Measurements from ENCODE around the gene RGS16.

Gene RGS16

GRCh38 chr1:182604175-182605164, at the start of gene RGS16:
Gene RGS16 (minus strand): TSS chr1:182604389. CDS start chr1:182604259, 130 bp downstream.
- Mint-ChIP-seq H3K27ac (peak within 1 kb of the TSS; percentile 66), H3K9me3 (no peaks in the 10 kb centered on the region), H3K4me3 (peak within 1 kb of the TSS; percentile 86), H3K27me3 (peaks cover 2% of the 10 kb centered on the region), H3K36me3 (peaks cover 4% of the 10 kb centered on the region), H3K4me1 (peaks cover 19% of the 10 kb centered on the region)
- ATAC-seq (ENCODE audit: low read depth) (peak; percentile 95), DNase-seq (ENCODE audit: low spot score in 2 of 2) (peak; percentile 79 to 81)

GRCh38 chr1:182653986-182654385, 49.8 kb upstream of the RGS16 start:
- ATAC-seq (ENCODE audit: low read depth) (no peak), DNase-seq (ENCODE audit: low spot score in 2 of 2) (no peak)
- Mint-ChIP-seq H3K4me3 (no peak overlapping the region), H3K4me1 (peaks cover 5% of the 10 kb centered on the region), H3K27ac (no peak overlapping the region), H3K36me3 (no peaks in the 10 kb centered on the region), H3K27me3 (peaks cover 3% of the 10 kb centered on the region), H3K9me3 (no peaks in the 10 kb centered on the region)

DNA sequence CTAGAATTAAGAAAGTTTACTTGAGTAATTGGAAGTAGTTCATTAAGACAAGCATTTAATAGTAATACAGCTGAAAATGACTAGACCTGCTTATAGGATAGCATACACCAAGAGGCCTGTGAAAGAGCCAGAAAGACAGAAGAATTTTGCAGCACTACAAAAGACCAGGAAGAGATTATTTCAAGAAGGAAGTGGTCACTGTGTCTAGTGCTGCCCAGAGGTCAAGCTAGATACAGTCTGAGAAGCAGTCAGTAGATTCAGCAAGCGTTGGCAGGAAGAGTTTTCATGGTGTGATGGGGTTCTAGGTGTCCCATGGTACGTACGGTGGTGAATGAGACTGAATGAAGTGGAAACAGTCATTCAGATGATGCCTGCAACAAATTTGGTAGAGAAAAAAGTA, 48.7 kb upstream of the RGS16 start:
- peaks cover 4% of the 10 kb centered on the region for H3K27me3 Mint-ChIP-seq
- no peaks in the 10 kb centered on the region for H3K9me3 Mint-ChIP-seq
- no peak overlapping the region for H3K27ac Mint-ChIP-seq
- no peak for DNase-seq (ENCODE audit: low spot score in 2 of 2)
- no peak for ATAC-seq (ENCODE audit: low read depth)
- H3K4me3 Mint-ChIP-seq: no peak overlapping the region
- H3K36me3 Mint-ChIP-seq: no peaks in the 10 kb centered on the region
- H3K4me1 Mint-ChIP-seq: peaks cover 5% of the 10 kb centered on the region

- DNase-seq (ENCODE audit: low spot score in 2 of 2) (no peak), ATAC-seq (ENCODE audit: low read depth) (no peak)
- no peaks in the 10 kb centered on the region for H3K9me3 Mint-ChIP-seq
- no peak overlapping the region for H3K4me3 Mint-ChIP-seq
- no peak overlapping the region for H3K27ac Mint-ChIP-seq
- no peaks in the 10 kb centered on the region for H3K36me3 Mint-ChIP-seq
- H3K27me3 Mint-ChIP-seq: peaks cover 1% of the 10 kb centered on the region
- peaks cover 5% of the 10 kb centered on the region for H3K4me1 Mint-ChIP-seq
Measured at GRCh38 chr1:182651339-182651724, 47.1 kb upstream of the RGS16 start.

DNA sequence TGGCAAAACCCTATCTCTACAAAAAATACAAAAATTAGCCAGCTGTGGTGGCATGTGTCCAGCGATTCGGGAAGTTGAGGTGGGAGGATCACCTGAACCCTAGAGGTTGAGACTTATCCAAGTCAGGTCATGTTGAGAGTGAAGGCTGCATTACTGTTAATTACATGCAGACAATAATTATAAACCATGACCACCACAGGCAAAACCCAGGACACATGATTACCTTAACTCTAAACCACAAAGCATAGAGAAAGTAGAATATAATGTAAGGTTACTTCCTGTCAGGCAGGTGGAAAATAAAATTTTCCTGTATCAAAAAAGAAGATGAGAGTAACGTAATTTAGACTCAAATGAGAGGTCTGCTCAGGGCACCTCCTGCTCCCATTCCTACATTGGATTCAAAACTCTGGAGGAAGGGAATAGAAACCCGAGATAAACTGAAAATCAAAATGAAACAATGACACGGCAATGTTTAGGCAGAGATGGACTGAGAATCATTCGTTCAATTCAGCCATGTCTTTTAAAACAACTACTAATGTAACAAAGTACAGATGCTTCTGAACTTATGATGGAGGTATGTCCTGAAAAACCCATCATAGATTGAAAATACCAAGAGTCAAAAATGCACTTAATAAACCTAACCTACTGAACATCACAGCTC, 46.6 kb upstream of the RGS16 start:
- Mint-ChIP-seq H3K27ac (no peak overlapping the region), H3K9me3 (no peaks in the 10 kb centered on the region), H3K36me3 (no peaks in the 10 kb centered on the region), H3K27me3 (peaks cover 1% of the 10 kb centered on the region), H3K4me3 (no peak overlapping the region), H3K4me1 (peaks cover 5% of the 10 kb centered on the region)
- no peak for DNase-seq (ENCODE audit: low spot score in 2 of 2)
- peak; percentile 47 for ATAC-seq (ENCODE audit: low read depth)

DNA sequence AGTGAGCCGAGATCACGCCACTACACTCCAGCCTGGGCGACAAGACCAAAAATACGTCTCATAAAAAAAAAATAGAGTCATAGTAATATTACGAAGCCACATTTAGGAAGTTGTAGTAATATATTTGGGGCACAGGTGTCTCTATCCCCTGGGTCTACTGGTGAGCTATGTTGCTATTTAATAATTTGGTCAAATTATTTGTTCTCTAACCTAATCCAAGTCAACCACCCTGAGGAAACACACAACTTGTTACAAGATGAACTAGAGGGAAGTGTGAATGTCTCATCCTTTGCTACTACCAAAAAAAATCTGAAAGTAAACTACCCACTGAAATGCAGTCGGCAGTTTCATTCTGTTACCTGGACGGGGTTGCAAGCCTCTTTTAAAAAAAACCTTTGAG, 44.9 kb upstream of the RGS16 start:
- no peak overlapping the region for H3K4me3 Mint-ChIP-seq
- H3K27me3 Mint-ChIP-seq: peaks cover 1% of the 10 kb centered on the region
- H3K36me3 Mint-ChIP-seq: no peaks in the 10 kb centered on the region
- no peak overlapping the region for H3K27ac Mint-ChIP-seq
- H3K9me3 Mint-ChIP-seq: no peaks in the 10 kb centered on the region
- peaks cover 12% of the 10 kb centered on the region for H3K4me1 Mint-ChIP-seq
- DNase-seq (ENCODE audit: low spot score in 2 of 2) (no peak), ATAC-seq (ENCODE audit: low read depth) (peak; percentile 41)

GRCh38 chr1:182646739-182647138, 42.5 kb upstream of the RGS16 start:
- H3K27me3 Mint-ChIP-seq: peaks cover 3% of the 10 kb centered on the region
- no peak overlapping the region for H3K4me3 Mint-ChIP-seq
- H3K27ac Mint-ChIP-seq: no peak overlapping the region
- no peak for DNase-seq (ENCODE audit: low spot score in 2 of 2)
- peaks cover 12% of the 10 kb centered on the region for H3K4me1 Mint-ChIP-seq
- ATAC-seq (ENCODE audit: low read depth): no peak
- H3K9me3 Mint-ChIP-seq: no peaks in the 10 kb centered on the region
- H3K36me3 Mint-ChIP-seq: no peaks in the 10 kb centered on the region

- Mint-ChIP-seq H3K27me3 (peaks cover 3% of the 10 kb centered on the region), H3K4me3 (no peak overlapping the region), H3K4me1 (peaks cover 7% of the 10 kb centered on the region), H3K36me3 (no peaks in the 10 kb centered on the region), H3K9me3 (no peaks in the 10 kb centered on the region), H3K27ac (no peak overlapping the region)
- ATAC-seq (ENCODE audit: low read depth) (peak; percentile 93), DNase-seq (ENCODE audit: low spot score in 2 of 2) (no peak)
Measured at GRCh38 chr1:182644886-182645285, 40.7 kb upstream of the RGS16 start.

DNA sequence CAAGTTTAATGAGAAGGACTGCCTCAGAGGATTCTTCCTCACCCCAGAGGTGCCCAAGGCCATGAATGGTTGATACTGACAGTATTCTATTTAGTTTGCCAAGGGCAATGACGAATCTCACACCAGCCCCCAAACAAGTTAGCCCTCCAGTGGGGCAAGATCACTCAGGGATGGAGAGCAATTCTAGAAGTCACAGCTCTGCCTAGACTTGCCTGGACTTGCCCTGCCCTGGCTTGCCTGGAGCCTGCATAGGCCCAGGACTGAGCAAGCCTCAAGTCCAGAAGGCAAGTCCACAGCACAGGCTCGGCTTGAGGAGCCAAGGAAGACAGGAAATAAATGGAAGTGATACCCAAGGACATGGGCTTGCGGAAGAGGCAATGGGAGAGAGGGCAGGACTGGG, 39.5 kb upstream of the RGS16 start:
- H3K4me3 Mint-ChIP-seq: no peak overlapping the region
- DNase-seq (ENCODE audit: low spot score in 2 of 2) (no peak), ATAC-seq (ENCODE audit: low read depth) (no peak)
- H3K9me3 Mint-ChIP-seq: no peaks in the 10 kb centered on the region
- no peaks in the 10 kb centered on the region for H3K36me3 Mint-ChIP-seq
- peaks cover 3% of the 10 kb centered on the region for H3K27me3 Mint-ChIP-seq
- peaks cover 7% of the 10 kb centered on the region for H3K4me1 Mint-ChIP-seq
- no peak overlapping the region for H3K27ac Mint-ChIP-seq

DNA sequence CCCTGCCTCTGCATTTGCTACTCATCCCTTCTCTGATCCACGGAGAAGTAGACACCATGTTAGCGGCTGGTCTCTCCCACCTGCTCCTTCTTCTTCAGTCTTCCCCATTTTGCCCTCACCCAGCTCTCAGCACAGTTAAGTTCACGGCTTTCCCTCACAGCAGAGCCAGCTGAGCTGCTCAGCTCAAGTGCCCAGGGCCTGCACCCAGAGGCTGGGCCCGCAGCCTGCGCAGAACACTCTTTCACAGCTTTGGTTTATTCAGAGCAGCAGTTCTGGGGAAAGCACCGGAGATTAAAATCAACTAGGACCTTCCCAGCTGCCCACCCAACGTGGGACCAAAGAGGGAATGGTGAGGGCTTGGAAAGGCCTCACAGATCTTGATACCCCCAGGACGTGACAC, 38.3 kb upstream of the RGS16 start:
- H3K27me3 Mint-ChIP-seq: peaks cover 4% of the 10 kb centered on the region

GRCh38 chr1:182641561-182641960, 37.4 kb upstream of the RGS16 start:
- Mint-ChIP-seq H3K9me3 (no peaks in the 10 kb centered on the region), H3K36me3 (no peaks in the 10 kb centered on the region), H3K4me1 (peaks cover 7% of the 10 kb centered on the region), H3K27ac (no peak overlapping the region), H3K4me3 (no peak overlapping the region), H3K27me3 (peaks cover 7% of the 10 kb centered on the region)
- ATAC-seq (ENCODE audit: low read depth): no peak
- no peak for DNase-seq (ENCODE audit: low spot score in 2 of 2)

More for the DNA sequence above, 38.3 kb upstream of the RGS16 start:
- no peak overlapping the region for H3K4me3 Mint-ChIP-seq
- DNase-seq (ENCODE audit: low spot score in 2 of 2): no peak
- H3K9me3 Mint-ChIP-seq: no peaks in the 10 kb centered on the region
- no peak for ATAC-seq (ENCODE audit: low read depth)
- no peak overlapping the region for H3K27ac Mint-ChIP-seq
- H3K4me1 Mint-ChIP-seq: peaks cover 7% of the 10 kb centered on the region
- H3K36me3 Mint-ChIP-seq: no peaks in the 10 kb centered on the region

DNA sequence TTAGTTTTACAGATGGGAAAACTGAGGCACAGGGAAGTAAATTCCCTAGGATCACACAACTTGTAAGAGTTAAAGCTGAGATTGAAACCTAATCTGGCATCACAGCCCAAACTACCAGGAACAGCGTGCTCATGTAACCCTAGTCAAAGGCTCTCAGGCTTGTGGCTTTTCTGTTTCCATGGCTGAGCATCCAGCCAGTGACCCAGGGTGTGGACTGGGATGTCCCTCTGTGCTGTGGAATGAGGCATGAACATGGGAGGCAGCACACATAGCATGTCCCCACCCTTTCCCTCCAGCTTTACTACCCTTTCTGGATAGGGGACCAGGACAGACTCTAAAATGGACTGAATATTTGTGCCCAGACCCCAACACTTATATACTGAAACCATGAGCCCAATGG, 35.1 kb upstream of the RGS16 start:
- H3K4me1 Mint-ChIP-seq: no peaks in the 10 kb centered on the region
- DNase-seq (ENCODE audit: low spot score in 2 of 2): no peak
- ATAC-seq (ENCODE audit: low read depth): no peak
- H3K36me3 Mint-ChIP-seq: no peaks in the 10 kb centered on the region
- no peaks in the 10 kb centered on the region for H3K9me3 Mint-ChIP-seq
- no peak overlapping the region for H3K27ac Mint-ChIP-seq
- H3K4me3 Mint-ChIP-seq: no peak overlapping the region
- peaks cover 9% of the 10 kb centered on the region for H3K27me3 Mint-ChIP-seq

DNA sequence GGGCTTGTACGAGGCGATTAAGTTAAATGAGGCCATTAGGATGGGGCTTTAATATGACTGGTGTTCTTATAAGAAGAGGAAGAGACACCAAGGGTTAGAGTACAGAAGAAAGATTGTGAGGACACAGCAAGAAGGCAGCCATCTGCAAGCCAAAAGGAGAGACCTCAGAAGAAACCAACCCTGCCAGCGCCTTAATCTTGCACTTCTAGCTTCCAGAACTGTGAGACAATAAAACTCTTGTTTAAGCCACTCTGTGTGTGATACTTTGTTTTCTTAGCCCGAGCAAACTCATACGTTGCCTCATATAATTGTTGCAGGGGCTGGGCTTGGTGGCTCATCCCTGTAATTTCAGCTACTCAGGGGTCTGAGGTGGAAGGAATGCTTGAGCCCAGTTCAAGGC, 33.6 kb upstream of the RGS16 start:
- Mint-ChIP-seq H3K27ac (no peak overlapping the region), H3K4me1 (peaks cover 13% of the 10 kb centered on the region), H3K9me3 (no peaks in the 10 kb centered on the region), H3K4me3 (no peak overlapping the region), H3K27me3 (peaks cover 7% of the 10 kb centered on the region), H3K36me3 (no peaks in the 10 kb centered on the region)
- ATAC-seq (ENCODE audit: low read depth) (no peak), DNase-seq (ENCODE audit: low spot score in 2 of 2) (no peak)

DNA sequence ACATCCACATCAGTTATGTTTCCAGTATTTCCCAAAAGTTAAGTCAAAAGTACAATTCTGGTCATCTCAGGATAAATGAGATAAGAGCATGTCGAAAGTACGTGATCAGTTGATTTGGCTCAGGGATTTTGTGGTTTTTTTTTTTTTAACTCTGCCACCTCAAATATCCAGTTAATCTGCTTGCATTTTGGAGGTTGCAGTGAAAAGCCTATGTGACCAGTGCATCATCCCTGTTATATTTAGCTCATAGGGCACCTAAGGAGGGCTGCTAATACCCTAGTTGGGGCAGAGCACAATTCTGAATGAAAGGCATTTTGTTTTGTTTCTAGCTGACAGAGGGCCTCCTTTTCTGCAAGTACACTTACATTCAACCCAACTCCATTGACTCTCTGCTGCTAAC, 31.7 kb upstream of the RGS16 start:
- Mint-ChIP-seq H3K4me3 (no peak overlapping the region), H3K36me3 (no peaks in the 10 kb centered on the region), H3K4me1 (peaks cover 25% of the 10 kb centered on the region), H3K27ac (no peak overlapping the region), H3K27me3 (peaks cover 7% of the 10 kb centered on the region), H3K9me3 (no peaks in the 10 kb centered on the region)
- ATAC-seq (ENCODE audit: low read depth) (no peak), DNase-seq (ENCODE audit: low spot score in 2 of 2) (no peak)
